ENCODE data around the gene DPP8.

DPP8 gene

GRCh38 chr15:65426216-65426853 is 91.2 kb downstream of the DPP8 start:
- CTCF ChIA-PET = no interaction called here
- H3K36me3 Mint-ChIP-seq = peaks cover 3% of the 10 kb centered on the region
- no peak for DNase-seq
- peaks cover 12% of the 10 kb centered on the region for H3K4me1 Mint-ChIP-seq
- H3K27ac Mint-ChIP-seq = no peak overlapping the region
- H3K4me3 Mint-ChIP-seq = no peak overlapping the region
- H3K27me3 Mint-ChIP-seq = peaks cover 57% of the 10 kb centered on the region
- H3K9me3 Mint-ChIP-seq = no peaks in the 10 kb centered on the region

- no peak overlapping the region for H3K4me3 Mint-ChIP-seq
- H3K36me3 Mint-ChIP-seq = peaks cover 3% of the 10 kb centered on the region
- H3K27ac Mint-ChIP-seq = no peak overlapping the region
- CTCF ChIA-PET = no interaction called here
- no peak for DNase-seq
- H3K9me3 Mint-ChIP-seq = no peaks in the 10 kb centered on the region
- peaks cover 12% of the 10 kb centered on the region for H3K4me1 Mint-ChIP-seq
- H3K27me3 Mint-ChIP-seq = peaks cover 71% of the 10 kb centered on the region
These were observed 92.8 kb downstream of the DPP8 start for GRCh38 chr15:65424683-65425082.

GRCh38 chr15:65423976-65424679 is 93.4 kb downstream of the DPP8 start:
- CTCF ChIA-PET = no interaction called here

GRCh38 chr15:65423150-65423975 is 94.1 kb downstream of the DPP8 start:
- Mint-ChIP-seq H3K27me3 (peaks cover 81% of the 10 kb centered on the region), H3K27ac (no peak overlapping the region), H3K4me3 (peak overlapping the region; percentile 69), H3K4me1 (peaks cover 12% of the 10 kb centered on the region), H3K9me3 (no peaks in the 10 kb centered on the region), H3K36me3 (peaks cover 3% of the 10 kb centered on the region)
- CTCF ChIA-PET = no interaction called here
- DNase-seq = no peak

More at GRCh38 chr15:65423976-65424679, 93.4 kb downstream of the DPP8 start:
- Mint-ChIP-seq H3K27ac (no peak overlapping the region), H3K9me3 (no peaks in the 10 kb centered on the region), H3K36me3 (peaks cover 3% of the 10 kb centered on the region), H3K4me1 (peaks cover 12% of the 10 kb centered on the region), H3K27me3 (peaks cover 77% of the 10 kb centered on the region), H3K4me3 (peak overlapping the region; percentile 2)
- no peak for DNase-seq

GRCh38 chr15:65421360-65422215 is 95.9 kb downstream of the DPP8 start:
- Mint-ChIP-seq H3K27ac (no peak overlapping the region), H3K27me3 (peaks cover 97% of the 10 kb centered on the region), H3K36me3 (peaks cover 3% of the 10 kb centered on the region), H3K4me3 (peak overlapping the region; percentile 50), H3K4me1 (peaks cover 12% of the 10 kb centered on the region), H3K9me3 (no peaks in the 10 kb centered on the region)
- CTCF ChIA-PET = interaction anchor here (1.1 kb wide), 1 partner anchor 36 kb away, joined by 4 read pairs; no protein-coding TSS in a partner anchor
- peak; percentile 38 for DNase-seq

GRCh38 chr15:65420975-65421359 is 96.5 kb downstream of the DPP8 start:
- H3K4me3 Mint-ChIP-seq = no peak overlapping the region
- no peaks in the 10 kb centered on the region for H3K9me3 Mint-ChIP-seq
- no peak overlapping the region for H3K27ac Mint-ChIP-seq
- H3K36me3 Mint-ChIP-seq = peaks cover 3% of the 10 kb centered on the region
- peaks cover 12% of the 10 kb centered on the region for H3K4me1 Mint-ChIP-seq
- no peak for DNase-seq
- peaks cover 91% of the 10 kb centered on the region for H3K27me3 Mint-ChIP-seq
- CTCF ChIA-PET = interaction anchor here (1.1 kb wide), 1 partner anchor 35 kb away, joined by 4 read pairs; no protein-coding TSS in a partner anchor

- Mint-ChIP-seq H3K27me3 (peaks cover 79% of the 10 kb centered on the region), H3K36me3 (peaks cover 3% of the 10 kb centered on the region), H3K27ac (no peak overlapping the region), H3K9me3 (no peaks in the 10 kb centered on the region), H3K4me3 (no peak overlapping the region), H3K4me1 (peaks cover 12% of the 10 kb centered on the region)
- DNase-seq = no peak
- CTCF ChIA-PET = no interaction called here
These were observed 98.9 kb downstream of the DPP8 start for GRCh38 chr15:65418596-65418995.

GRCh38 chr15:65416845-65417416 is 100.6 kb downstream of the DPP8 start:
- H3K9me3 Mint-ChIP-seq = no peaks in the 10 kb centered on the region
- no peak overlapping the region for H3K27ac Mint-ChIP-seq
- no peaks in the 10 kb centered on the region for H3K36me3 Mint-ChIP-seq
- DNase-seq = no peak
- no peak overlapping the region for H3K4me3 Mint-ChIP-seq
- peaks cover 3% of the 10 kb centered on the region for H3K4me1 Mint-ChIP-seq
- peaks cover 70% of the 10 kb centered on the region for H3K27me3 Mint-ChIP-seq
- CTCF ChIA-PET = no interaction called here

- Mint-ChIP-seq H3K4me3 (no peak overlapping the region), H3K9me3 (no peaks in the 10 kb centered on the region), H3K27ac (no peak overlapping the region), H3K4me1 (no peaks in the 10 kb centered on the region), H3K27me3 (peaks cover 66% of the 10 kb centered on the region), H3K36me3 (no peaks in the 10 kb centered on the region)
- CTCF ChIA-PET = no interaction called here
- DNase-seq = no peak
These were observed 102.5 kb downstream of the DPP8 start for GRCh38 chr15:65414841-65415621.

- Mint-ChIP-seq H3K4me1 (no peaks in the 10 kb centered on the region), H3K9me3 (no peaks in the 10 kb centered on the region), H3K27ac (no peak overlapping the region), H3K4me3 (no peak overlapping the region), H3K27me3 (peaks cover 66% of the 10 kb centered on the region), H3K36me3 (no peaks in the 10 kb centered on the region)
- DNase-seq = no peak
- CTCF ChIA-PET = no interaction called here
These were observed 103.7 kb downstream of the DPP8 start for GRCh38 chr15:65413760-65414144.

GRCh38 chr15:65413051-65413759 is 104.3 kb downstream of the DPP8 start:
- Mint-ChIP-seq H3K4me1 (no peaks in the 10 kb centered on the region), H3K27ac (no peak overlapping the region), H3K9me3 (no peaks in the 10 kb centered on the region), H3K27me3 (peaks cover 66% of the 10 kb centered on the region), H3K36me3 (no peaks in the 10 kb centered on the region), H3K4me3 (no peak overlapping the region)
- DNase-seq = no peak
- CTCF ChIA-PET = no interaction called here

GRCh38 chr15:65412556-65412955 is 104.9 kb downstream of the DPP8 start:
- Mint-ChIP-seq H3K4me3 (no peak overlapping the region), H3K9me3 (no peaks in the 10 kb centered on the region), H3K36me3 (no peaks in the 10 kb centered on the region), H3K27me3 (peaks cover 62% of the 10 kb centered on the region), H3K27ac (no peak overlapping the region), H3K4me1 (no peaks in the 10 kb centered on the region)
- no peak for DNase-seq
- CTCF ChIA-PET = no interaction called here

Data from activated naive CD4-positive, alpha-beta T cell treated with anti-CD3 and anti-CD28 coated beads, Interleukin-2, amount 10 ng/mL, durations not matched to agents 7 days and 5 days (primary cell).